ENCODE results near the gene CTNNA3.

CTNNA3 gene

DNA sequence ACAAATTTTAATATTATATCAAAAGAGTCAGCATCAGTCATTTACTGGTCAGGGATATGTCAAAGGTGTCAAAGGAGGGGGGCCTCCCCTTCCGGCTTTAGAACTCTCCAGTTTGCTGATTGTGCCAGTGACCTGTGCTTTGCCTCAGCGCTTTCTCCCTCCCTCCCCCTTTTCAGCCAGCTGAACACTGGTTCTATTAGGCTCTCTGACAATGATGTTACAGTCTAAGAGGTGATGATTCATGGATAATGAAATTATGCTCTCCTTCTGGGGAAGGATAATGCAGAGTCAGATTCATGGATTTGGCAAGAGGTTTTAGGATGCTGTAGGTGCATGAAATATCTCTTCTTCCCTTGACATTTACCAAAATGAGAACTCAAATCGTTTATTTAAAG, 764.0 kb downstream of the CTNNA3 start:
- H3K4me3 ChIP-seq (ENCODE audit: low read length), result no peak overlapping the region
- no peak for DNase-seq (ENCODE audit: low read depth, low spot score)

DNA sequence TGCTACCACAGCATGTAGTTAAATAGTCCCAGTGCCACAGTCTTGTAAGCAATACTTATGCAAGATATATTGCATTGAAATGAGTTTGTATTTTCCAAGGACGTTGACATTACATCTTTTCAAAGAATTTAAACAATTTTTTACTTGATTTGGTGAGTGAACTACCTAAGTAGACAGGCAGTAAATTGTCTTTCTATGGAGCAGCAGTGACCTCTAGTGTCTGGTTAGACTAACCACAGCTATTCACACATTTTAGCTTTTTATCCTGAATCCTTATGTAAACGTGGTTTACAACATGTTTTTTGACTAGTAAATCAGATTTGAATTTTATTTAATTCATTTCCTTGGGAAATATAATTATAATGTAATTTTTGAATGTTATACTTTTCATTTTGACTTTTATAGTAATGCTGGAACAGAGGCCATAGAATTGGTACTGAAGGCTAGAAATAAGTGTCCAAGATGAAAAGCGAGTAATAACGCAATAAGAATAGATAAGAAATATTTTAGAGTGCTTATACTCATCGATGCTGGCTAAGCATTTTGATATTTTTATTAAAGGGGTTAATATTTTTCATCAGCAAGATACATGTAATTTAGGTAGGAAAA, 764.6 kb downstream of the CTNNA3 start:
- peak; percentile 59 for DNase-seq (ENCODE audit: low read depth, low spot score)
- no peak overlapping the region for H3K4me3 ChIP-seq (ENCODE audit: low read length)

DNA sequence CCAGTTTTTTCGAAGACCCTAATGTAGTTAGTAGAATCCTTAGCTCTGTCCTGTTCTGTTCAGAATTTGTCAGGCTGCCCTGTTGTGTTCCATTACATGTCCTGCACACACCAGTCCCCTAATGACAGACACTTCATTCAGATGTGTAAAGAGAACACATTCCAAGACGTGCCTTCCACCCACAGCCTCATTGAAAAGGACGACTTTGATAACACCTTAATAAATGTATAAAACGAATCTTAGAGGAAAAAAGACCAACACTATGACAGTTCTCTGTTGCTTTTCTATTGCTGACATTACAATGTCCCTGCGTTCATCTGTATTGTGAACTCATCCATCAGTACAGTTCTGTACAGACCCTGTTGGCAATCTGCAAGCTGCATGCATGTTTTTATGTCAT, 766.6 kb downstream of the CTNNA3 start:
- no peak overlapping the region for H3K4me3 ChIP-seq (ENCODE audit: low read length)

DNA sequence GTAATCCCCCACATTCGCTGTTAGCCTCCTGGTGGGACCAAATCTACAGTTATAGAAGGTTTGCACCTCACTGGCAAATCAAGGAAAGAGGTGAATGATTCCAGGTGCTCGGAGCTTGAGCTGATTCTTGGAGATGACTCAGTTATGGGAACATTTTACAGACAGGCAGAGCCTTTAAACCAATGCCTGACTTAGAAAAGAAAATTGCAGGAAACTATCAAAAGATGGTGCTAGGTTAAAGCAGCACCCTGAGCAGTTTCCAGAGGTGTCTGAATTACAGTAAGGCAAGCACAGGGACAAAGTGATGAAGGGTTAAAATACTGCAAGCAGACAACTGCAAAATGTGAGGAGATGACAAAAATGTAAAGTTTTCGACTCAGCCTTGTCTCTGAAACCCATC, 767.2 kb downstream of the CTNNA3 start:
- H3K4me3 ChIP-seq (ENCODE audit: low read length), result no peak overlapping the region

More for the DNA sequence above, 766.6 kb downstream of the CTNNA3 start:
- DNase-seq (ENCODE audit: low read depth, low spot score), result no peak

DNA sequence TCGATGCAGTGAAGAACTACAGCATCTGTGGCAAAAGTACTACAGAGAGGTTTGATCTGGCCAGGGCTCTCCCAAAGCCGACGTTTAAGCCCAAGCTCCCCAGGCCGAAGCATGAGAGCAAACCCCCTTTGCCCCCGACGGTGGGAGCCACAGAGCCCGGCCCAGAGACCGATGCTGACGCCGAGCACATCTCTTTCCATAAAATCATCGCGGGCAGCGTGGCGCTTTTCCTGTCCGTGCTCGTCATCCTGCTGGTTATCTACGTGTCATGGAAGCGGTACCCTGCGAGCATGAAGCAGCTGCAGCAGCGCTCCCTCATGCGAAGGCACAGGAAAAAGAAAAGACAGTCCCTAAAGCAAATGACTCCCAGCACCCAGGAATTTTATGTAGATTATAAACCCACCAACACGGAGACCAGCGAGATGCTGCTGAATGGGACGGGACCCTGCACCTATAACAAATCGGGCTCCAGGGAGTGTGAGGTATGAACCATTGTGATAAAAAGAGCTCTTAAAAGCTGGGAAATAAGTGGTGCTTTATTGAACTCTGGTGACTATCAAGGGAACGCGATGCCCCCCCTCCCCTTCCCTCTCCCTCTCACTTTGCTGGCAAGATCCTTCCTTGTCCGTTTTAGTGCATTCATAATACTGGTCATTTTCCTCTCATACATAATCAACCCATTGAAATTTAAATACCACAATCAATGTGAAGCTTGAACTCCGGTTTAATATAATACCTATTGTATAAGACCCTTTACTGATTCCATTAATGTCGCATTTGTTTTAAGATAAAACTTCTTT, 767.8 kb downstream of the CTNNA3 start:
- no peak for DNase-seq (ENCODE audit: low read depth, low spot score)
- H3K4me3 ChIP-seq (ENCODE audit: low read length), result no peak overlapping the region

More for the DNA sequence above, 767.2 kb downstream of the CTNNA3 start:
- DNase-seq (ENCODE audit: low read depth, low spot score), result no peak

DNA sequence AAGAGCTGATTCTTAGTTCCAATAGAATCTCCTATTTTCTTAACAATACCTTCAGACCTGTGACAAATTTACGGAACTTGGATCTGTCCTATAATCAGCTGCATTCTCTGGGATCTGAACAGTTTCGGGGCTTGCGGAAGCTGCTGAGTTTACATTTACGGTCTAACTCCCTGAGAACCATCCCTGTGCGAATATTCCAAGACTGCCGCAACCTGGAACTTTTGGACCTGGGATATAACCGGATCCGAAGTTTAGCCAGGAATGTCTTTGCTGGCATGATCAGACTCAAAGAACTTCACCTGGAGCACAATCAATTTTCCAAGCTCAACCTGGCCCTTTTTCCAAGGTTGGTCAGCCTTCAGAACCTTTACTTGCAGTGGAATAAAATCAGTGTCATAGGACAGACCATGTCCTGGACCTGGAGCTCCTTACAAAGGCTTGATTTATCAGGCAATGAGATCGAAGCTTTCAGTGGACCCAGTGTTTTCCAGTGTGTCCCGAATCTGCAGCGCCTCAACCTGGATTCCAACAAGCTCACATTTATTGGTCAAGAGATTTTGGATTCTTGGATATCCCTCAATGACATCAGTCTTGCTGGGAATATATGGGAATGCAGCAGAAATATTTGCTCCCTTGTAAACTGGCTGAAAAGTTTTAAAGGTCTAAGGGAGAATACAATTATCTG, 768.6 kb downstream of the CTNNA3 start:
- H3K4me3 ChIP-seq (ENCODE audit: low read length), result no peak overlapping the region

DNA sequence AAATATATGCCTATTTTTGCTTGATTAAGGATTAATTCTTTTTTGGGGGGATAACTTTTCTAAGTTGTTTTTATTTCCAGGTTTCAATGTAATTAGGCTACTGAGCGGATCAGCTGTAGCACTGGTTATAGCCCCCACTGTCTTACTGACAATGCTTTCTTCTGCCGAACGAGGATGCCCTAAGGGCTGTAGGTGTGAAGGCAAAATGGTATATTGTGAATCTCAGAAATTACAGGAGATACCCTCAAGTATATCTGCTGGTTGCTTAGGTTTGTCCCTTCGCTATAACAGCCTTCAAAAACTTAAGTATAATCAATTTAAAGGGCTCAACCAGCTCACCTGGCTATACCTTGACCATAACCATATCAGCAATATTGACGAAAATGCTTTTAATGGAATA, 769.2 kb downstream of the CTNNA3 start:
- DNase-seq (ENCODE audit: low read depth, low spot score), result no peak
- no peak overlapping the region for H3K4me3 ChIP-seq (ENCODE audit: low read length)

More for the DNA sequence above, 768.6 kb downstream of the CTNNA3 start:
- DNase-seq (ENCODE audit: low read depth, low spot score), result no peak

DNA sequence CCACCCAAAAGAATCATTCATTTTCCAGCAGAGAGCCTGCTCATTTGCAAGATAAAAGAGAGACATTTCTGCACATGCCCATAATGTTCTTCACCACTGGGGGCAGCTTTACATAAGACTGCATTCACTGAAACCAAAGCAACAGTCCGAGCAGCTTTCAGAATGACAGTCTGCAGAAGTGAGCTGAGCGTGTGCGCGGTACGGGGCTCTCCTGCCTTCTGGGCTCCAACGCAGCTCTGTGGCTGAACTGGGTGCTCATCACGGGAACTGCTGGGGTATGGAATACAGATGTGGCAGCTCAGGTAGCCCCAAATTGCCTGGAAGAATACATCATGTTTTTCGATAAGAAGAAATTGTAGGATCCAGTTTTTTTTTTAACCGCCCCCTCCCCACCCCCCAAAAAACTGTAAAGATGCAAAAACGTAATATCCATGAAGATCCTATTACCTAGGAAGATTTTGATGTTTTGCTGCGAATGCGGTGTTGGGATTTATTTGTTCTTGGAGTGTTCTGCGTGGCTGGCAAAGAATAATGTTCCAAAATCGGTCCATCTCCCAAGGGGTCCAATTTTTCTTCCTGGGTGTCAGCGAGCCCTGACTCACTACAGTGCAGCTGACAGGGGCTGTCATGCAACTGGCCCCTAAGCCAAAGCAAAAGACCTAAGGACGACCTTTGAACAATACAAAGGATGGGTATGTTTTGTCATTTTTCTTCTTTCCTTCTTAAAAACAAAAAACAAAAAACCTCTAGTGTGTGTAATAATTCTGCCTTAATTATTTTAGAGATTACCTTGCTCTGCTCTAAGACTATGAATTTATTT, 769.9 kb downstream of the CTNNA3 start, which contains the start of gene LRRTM3:
Gene LRRTM3 (plus strand): TSS at position 141 of the 820 bp plus-strand sequence.
- no peak within 1 kb of the TSS for H3K4me3 ChIP-seq (ENCODE audit: low read length)
- peak; percentile 61 for DNase-seq (ENCODE audit: low read depth, low spot score)

DNA sequence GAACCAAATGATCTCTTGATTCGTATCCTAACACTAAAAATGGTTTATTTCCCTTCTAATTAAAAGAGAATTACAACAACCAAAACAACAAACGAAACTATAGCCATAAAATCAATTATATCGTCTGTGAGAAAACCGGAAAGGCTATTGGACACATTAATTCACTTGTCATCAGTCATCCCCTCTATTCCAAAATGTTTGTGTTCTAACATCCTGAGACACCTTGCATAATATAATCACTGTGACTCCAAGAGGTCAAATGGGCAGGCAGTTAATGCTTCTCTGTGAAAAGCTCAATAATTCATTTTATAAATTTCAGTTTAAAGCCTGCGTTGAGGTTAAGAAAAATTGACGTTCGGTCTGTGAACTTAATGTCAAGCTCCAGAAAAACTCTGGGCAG, 770.6 kb downstream of the CTNNA3 start:
- no peak for DNase-seq (ENCODE audit: low read depth, low spot score)
- no peak overlapping the region for H3K4me3 ChIP-seq (ENCODE audit: low read length)

DNA sequence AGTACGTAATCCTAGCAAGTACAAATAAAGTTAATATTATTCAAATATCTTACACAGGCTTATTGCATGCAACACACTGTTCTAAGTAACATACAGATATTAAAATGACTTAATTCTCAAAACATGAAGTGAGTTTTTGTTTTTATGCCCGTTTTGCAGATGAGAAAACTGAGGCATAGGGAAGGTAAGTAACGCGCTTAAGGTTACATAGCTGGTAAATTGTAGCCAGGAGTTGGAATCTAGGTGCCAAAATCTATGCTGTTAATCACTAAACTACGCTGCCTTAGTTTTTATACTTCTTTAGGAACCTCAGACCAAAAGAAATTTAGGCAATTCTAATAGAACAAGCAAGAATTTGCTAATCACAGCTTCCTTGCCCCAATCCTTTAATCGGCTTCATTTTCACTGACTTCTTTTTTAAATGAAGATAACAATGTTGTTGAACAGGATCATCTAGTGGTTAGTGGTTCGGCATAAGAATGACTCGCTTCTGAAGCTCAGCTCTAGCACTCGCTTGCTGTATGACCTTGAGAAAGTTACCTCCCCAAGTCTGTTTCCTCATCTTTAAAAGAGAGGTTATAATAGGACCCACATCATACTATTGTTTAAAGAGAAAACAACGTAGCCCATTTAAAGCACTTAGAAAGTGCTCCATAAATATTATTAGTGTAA, 771.2 kb downstream of the CTNNA3 start:
- no peak overlapping the region for H3K4me3 ChIP-seq (ENCODE audit: low read length)
- DNase-seq (ENCODE audit: low read depth, low spot score), result no peak

DNA sequence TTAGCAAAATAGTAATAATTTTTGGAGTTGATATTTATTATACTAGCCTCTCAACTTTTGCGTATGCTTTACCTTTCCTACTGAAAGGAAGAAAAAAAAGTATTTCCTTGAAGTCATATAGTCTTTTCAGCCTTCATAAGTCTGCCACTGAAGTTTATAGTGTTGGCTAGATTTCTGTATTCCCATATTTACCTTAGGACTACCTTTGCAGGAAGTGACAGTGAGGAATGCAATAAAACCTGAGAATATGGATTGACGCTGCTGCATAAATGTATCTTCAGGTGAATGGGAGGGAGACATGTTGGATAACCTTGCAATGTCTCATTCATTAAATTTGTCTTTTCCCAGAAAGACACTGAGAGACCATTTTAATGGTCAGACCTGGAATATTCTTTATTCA, 776.7 kb downstream of the CTNNA3 start:
- H3K4me3 ChIP-seq (ENCODE audit: low read length), result no peak overlapping the region
- no peak for DNase-seq (ENCODE audit: low read depth, low spot score)

DNA sequence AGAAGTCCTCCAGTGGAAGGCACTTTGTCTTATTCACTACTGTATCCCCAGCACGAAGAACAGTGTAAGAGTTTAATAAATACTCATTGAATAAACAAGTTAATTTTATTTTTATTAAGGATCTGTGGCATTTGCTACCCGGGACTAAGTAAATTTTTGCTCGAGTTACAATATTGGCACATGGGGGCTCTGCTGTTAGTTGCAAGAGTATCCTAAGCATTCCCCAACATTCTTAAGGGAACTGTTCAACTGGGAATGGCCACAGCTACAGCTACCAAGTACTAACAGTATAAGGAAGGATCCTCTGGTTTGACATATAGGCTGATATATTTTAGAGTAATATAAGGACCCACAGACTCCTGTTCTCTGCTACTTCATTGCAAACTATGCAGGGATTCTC, 778.9 kb downstream of the CTNNA3 start:
- no peak for DNase-seq (ENCODE audit: low read depth, low spot score)
- H3K4me3 ChIP-seq (ENCODE audit: low read length), result no peak overlapping the region

DNA sequence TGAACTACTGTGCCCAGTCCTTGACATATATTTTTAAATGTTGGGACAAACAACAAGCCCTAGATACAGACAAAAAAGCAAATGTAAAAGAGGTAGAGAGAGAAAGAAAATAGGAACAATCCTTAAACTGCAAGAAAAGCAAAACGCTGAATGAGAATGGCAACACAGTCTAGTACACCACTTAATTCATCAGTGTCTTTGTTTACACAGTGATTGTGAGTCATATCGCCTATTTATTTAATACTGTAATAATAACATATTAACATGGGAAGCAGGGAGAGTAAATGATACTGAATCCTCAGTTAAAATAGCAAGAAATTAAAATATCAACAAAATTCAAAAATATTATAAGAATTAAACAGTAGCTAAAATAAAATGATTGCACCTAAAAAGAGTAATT, 780.0 kb downstream of the CTNNA3 start:
- no peak for DNase-seq (ENCODE audit: low read depth, low spot score)

DNA sequence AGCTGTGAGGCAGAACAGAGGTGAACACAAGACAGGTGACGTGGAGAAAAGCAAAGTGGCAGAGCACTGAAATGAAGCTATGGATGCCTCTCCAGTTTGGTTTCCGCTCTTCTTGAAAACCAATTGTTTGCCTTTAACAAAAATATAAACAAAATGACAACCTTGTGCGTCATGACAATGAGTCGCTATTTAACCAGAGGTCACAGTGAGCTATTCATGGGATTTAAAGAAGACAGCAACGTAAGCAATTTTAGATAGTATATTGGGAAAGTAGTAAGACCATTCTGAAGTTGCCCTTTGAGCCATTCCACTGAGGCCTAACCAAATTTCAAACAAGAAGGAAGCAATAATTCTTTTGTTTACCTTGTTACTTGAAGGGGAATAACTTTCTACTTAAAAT, 785.3 kb downstream of the CTNNA3 start:
- no peak for DNase-seq (ENCODE audit: low read depth, low spot score)
- H3K4me3 ChIP-seq (ENCODE audit: low read length), result no peak overlapping the region

More for the DNA sequence above, 780.0 kb downstream of the CTNNA3 start:
- H3K4me3 ChIP-seq (ENCODE audit: low read length), result no peak overlapping the region

DNA sequence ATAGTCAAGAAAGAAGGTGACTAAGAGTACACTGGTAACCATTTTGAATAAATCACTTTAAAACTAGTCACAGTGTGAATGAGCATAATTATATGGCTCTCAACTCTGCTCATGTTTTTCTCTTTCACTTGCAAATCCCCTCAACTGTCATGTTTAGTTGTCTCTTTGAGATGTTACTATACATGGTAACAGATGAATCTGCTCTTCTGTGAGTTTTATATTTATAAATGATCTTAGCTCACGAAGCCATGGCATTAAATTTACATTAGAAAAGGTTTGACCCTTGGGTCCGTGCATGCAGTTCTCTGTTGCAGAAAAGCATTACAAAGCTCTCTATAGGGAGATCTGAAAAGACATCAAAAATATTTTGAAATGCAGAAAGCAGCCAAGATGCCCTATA, 803.1 kb downstream of the CTNNA3 start:
- DNase-seq (ENCODE audit: low read depth, low spot score), result no peak
- H3K4me3 ChIP-seq (ENCODE audit: low read length), result no peak overlapping the region

DNA sequence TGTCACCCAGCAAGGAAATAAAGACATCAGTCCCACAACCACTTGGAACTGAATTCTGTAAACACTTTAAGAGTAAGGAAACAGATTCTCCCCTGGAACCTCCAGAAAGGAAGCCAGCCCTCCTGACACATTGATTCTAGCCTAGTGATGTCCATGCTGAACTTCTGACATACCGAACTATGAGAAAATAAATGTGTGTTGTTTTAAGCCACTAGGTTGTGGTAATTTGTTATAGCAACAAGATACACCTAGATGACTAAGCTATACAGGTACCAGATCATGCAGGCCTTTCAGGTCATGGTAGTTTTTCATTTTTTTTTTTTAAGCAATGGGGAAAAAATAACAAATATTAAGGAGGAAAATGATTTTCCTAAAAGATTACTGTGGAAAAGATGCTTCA, 807.8 kb downstream of the CTNNA3 start:
- H3K4me3 ChIP-seq (ENCODE audit: low read length), result no peak overlapping the region
- DNase-seq (ENCODE audit: low read depth, low spot score), result no peak

DNA sequence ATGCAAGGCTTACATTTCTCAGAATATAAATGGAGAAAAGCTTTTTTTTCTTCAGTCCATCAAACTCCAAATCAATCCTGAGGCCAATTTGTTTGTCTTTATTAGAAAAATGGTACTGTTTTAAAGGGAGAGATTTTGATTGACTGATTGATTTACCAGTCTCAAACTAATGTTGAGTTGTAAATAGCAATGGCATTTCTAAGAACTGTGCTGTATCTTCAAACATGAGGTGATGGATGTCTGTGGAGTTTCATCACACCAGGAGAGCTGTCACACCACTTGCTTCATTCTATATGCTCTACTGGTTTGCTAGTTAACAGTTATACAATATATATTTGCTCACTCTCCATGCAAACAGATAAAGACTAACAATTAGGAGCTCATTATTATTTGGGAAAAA, 809.1 kb downstream of the CTNNA3 start:
- DNase-seq (ENCODE audit: low read depth, low spot score), result no peak
- H3K4me3 ChIP-seq (ENCODE audit: low read length), result no peak overlapping the region

DNA sequence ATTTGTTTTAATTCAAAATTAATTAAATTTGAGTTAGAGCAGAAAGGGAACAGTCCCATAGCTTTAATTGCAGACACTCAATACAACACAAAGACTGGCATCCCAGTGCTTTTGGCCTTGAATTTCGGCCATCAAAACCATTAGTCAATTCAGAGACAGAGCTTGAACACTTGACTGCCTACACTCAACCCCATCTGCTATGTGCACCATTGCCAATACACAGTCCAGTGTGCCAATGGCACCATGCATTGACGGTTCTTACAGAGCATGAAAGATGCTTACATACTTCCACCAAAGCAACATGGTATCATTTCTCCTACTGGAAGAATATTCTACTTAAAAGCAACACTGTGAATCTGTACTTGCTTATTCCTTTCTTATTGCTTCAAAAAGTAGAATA, 813.7 kb downstream of the CTNNA3 start:
- no peak for DNase-seq (ENCODE audit: low read depth, low spot score)
- H3K4me3 ChIP-seq (ENCODE audit: low read length), result no peak overlapping the region

DNA sequence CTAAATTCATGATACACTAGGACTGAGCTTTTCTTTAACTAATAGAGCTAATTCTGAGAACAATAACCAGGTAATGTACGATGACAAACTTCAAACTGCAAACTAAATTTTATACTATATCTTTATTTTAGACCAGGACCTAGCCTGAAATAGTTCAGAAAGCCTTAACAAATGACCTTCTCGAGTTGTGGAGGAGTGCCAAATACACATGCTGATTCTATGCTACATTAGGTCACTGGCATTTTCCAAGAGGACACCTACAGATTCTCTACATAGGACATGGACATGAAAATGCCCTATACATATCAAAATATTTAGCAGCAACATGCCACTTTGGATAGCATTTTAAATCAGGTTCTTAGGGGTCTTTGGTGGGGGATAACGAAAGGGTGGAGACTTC, 814.2 kb downstream of the CTNNA3 start:
- no peak for DNase-seq (ENCODE audit: low read depth, low spot score)
- no peak overlapping the region for H3K4me3 ChIP-seq (ENCODE audit: low read length)
